H1 (cell line): ENCODE data around the gene WNT11.

Experiments
- ATF3 ChIP-seq: IDR thresholded peaks from 2 replicates; pipeline ENCODE4 v1.6.1; 2011; ENCODE audit warnings: low read depth, mild to moderate bottlenecking, low read length; ENCODE audit not compliant: insufficient read depth
- CBX8 ChIP-seq: fragments of 300-800, 300-1000 bp; sonication (generic); IDR thresholded peaks from 2 replicates; pipeline ENCODE4 v1.7.1; 2016; ENCODE audit warnings: low read depth, low read length, borderline replicate concordance
- CEBPB ChIP-seq: IDR thresholded peaks from 2 replicates; pipeline ENCODE4 v1.6.1; 2012; ENCODE audit warnings: low read depth, low read length
- CHD2 ChIP-seq: IDR thresholded peaks from 2 replicates; pipeline ENCODE4 v1.6.1; 2012; ENCODE audit warnings: low read length, improper control_type of control experiment
- EP300 ChIP-seq, 2 experiments: IDR thresholded peaks; 1 replicate in 1 of 2; 2 replicates in 1 of 2; pipeline ENCODE4 v1.6.1; 2011 to 2012; ENCODE audit warnings: low read depth in 2 of 2, low read length in 2 of 2, mild to moderate bottlenecking in 2 of 2, borderline replicate concordance in 1 of 2, inconsistent platforms in 1 of 2, moderate library complexity in 1 of 2
- EZH2 ChIP-seq: fragments of 200-600 bp; sonication (generic); IDR thresholded peaks from 2 replicates; pipeline ENCODE4 v1.7.1; 2012; ENCODE audit warnings: low read depth, mild to moderate bottlenecking, moderate library complexity, low read length, inconsistent platforms; ENCODE audit not compliant: severe bottlenecking
- HDAC2 ChIP-seq, 2 experiments: fragments of 300-600 bp in 1 of 2; sonication (generic) in 1 of 2; IDR thresholded peaks; 2 replicates each; pipeline ENCODE4 v1.6.1; 2011 to 2012; ENCODE audit warnings: low read depth in 2 of 2, low read length in 2 of 2, mild to moderate bottlenecking in 2 of 2, moderate library complexity in 2 of 2, borderline replicate concordance in 1 of 2, inconsistent platforms in 1 of 2
- PHF8 ChIP-seq: fragments of 200-600 bp; sonication (generic); conservative IDR thresholded peaks from 2 replicates; pipeline ENCODE4 v1.7.1; 2012; ENCODE audit warnings: low read depth, mild to moderate bottlenecking, inconsistent platforms, low read length, moderate library complexity
- POLR2A ChIP-seq, 2 experiments: IDR thresholded peaks; 1 replicate in 1 of 2; 2 replicates in 1 of 2; pipeline ENCODE4 v1.6.1; 2011; ENCODE audit warnings: low read depth in 2 of 2, low read length in 2 of 2, mild to moderate bottlenecking in 2 of 2; ENCODE audit errors: control extremely low read depth in 1 of 2
- POLR2AphosphoS5 ChIP-seq: IDR thresholded peaks from 2 replicates; pipeline ENCODE4 v1.6.1; 2011; ENCODE audit warnings: low read depth, low read length
- SIN3A ChIP-seq, 2 experiments: IDR thresholded peaks in 1 of 2; conservative IDR thresholded peaks in 1 of 2; 2 replicates each; pipeline ENCODE4 v1.6.1; 2011 to 2012; ENCODE audit warnings: low read length in 2 of 2, improper control_type of control experiment in 1 of 2, low read depth in 1 of 2, mild to moderate bottlenecking in 1 of 2
- SP1 ChIP-seq: IDR thresholded peaks from 2 replicates; pipeline ENCODE4 v1.6.1; 2011; ENCODE audit warnings: low read depth, low read length
- TCF12 ChIP-seq: IDR thresholded peaks from 2 replicates; pipeline ENCODE4 v1.6.1; 2011; ENCODE audit warnings: low read depth, mild to moderate bottlenecking, low read length
- TF ChIP-seq, protein P1 (sequence below), 3 experiments: IDR thresholded peaks; 1 replicate in 2 of 3; 2 replicates in 1 of 3; pipeline versions ENCODE4 v1.5.1 to v1.6.1; 2011; ENCODE audit warnings: low read length in 3 of 3, mild to moderate bottlenecking in 3 of 3, inconsistent platforms in 2 of 3, low read depth in 1 of 3, moderate library complexity in 1 of 3; ENCODE audit not compliant: insufficient read depth in 1 of 3; ENCODE audit errors: control extremely low read depth in 1 of 3

DNA sequence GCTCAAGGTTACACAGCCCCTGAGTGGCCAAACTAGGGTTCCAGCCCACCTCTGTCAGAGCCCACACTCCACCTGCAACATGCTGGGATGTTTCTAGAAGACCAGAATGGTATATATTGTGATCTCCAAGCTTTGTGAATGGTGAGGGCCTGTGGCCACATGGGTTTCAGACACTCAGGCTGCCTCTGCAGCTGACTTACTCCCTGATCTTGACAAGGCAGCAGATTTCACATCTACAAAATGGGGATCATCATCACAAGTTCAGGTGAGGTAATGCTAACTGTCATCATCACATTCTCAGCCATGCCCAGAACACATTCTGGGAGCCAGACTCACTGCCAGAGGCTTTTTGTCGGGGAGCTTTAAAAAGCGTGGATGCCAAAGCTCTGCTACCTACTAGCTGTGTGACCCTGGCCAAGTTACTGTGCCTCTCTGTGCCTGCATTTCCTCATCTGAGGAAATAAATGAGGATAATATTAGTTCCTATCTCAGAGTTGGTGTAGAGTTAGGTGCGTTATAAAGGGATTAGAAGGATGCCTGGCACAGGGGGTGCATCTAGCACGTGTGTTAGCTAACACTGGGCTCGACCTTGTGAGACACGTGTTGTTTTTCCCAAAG is 24.9 kb upstream of the WNT11 start:
- no peak for TF ChIP-seq PHF8
- no peak for TF ChIP-seq TCF12
- TF ChIP-seq, protein P1, sequence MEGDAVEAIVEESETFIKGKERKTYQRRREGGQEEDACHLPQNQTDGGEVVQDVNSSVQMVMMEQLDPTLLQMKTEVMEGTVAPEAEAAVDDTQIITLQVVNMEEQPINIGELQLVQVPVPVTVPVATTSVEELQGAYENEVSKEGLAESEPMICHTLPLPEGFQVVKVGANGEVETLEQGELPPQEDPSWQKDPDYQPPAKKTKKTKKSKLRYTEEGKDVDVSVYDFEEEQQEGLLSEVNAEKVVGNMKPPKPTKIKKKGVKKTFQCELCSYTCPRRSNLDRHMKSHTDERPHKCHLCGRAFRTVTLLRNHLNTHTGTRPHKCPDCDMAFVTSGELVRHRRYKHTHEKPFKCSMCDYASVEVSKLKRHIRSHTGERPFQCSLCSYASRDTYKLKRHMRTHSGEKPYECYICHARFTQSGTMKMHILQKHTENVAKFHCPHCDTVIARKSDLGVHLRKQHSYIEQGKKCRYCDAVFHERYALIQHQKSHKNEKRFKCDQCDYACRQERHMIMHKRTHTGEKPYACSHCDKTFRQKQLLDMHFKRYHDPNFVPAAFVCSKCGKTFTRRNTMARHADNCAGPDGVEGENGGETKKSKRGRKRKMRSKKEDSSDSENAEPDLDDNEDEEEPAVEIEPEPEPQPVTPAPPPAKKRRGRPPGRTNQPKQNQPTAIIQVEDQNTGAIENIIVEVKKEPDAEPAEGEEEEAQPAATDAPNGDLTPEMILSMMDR (IDR thresholded peaks at IDR 0.05; ENCODE audit: control extremely low read depth in 1 of 3, insufficient read depth in 1 of 3, low read depth in 1 of 3, low read length in 3 of 3), result no peak
- no peak for TF ChIP-seq EP300 (IDR thresholded peaks at IDR 0.05; ENCODE audit: borderline replicate concordance in 1 of 2, low read depth in 2 of 2, low read length in 2 of 2)
- no peak for TF ChIP-seq CEBPB
- TF ChIP-seq HDAC2 (IDR thresholded peaks at IDR 0.05; ENCODE audit: borderline replicate concordance in 1 of 2, low read depth in 2 of 2, low read length in 2 of 2), result no peak
- TF ChIP-seq POLR2A (IDR thresholded peaks at IDR 0.05; ENCODE audit: control extremely low read depth in 1 of 2, low read depth in 2 of 2, low read length in 2 of 2), result no peak
- TF ChIP-seq CHD2, result no peak
- TF ChIP-seq ATF3, result no peak
- no peak for TF ChIP-seq SP1
- no peak for TF ChIP-seq CBX8
- no peak for TF ChIP-seq SIN3A (conservative IDR thresholded peaks at IDR 0.05 in 1 of 2, IDR thresholded peaks at IDR 0.05 in 1 of 2; ENCODE audit: low read depth in 1 of 2, low read length in 2 of 2)
- no peak for TF ChIP-seq POLR2AphosphoS5
- no peak for TF ChIP-seq EZH2
